Measurements from ENCODE around the gene LRRC47.

The LRRC47 gene

DNA sequence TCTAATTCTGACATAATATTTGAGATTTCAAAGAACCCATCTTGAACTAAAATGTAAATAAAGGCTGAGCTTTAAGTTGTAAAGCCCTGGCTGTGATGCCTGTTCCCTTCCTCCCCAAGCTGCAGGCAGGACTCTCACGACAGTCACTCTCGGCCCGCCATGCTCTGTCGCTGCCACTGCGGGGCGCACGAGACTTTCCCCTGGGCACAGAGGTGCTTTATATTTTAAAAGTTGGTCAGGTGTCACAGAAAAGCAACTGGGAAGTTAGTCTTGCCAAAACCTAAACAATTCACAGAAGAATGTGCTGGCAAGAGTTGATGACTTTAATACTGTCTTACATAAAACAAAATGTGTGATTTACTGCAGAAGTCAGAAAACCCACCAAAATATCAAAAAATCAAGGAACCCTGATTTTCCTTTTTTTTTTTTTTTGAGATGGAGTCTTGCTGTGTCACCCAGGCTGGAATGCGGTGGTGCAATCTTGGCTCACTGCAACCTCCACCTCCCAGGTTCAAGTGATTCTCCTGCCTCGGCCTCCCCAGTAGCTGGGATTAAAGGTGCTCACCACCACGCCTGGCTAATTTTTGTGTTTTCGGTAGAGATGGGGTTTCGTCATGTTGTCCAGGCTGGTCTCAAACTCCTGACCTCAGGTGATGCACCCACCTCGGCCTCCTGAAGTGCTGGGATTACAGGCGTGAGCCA is 10.7 kb downstream of the LRRC47 start:
- DNase-seq = no peak

DNA sequence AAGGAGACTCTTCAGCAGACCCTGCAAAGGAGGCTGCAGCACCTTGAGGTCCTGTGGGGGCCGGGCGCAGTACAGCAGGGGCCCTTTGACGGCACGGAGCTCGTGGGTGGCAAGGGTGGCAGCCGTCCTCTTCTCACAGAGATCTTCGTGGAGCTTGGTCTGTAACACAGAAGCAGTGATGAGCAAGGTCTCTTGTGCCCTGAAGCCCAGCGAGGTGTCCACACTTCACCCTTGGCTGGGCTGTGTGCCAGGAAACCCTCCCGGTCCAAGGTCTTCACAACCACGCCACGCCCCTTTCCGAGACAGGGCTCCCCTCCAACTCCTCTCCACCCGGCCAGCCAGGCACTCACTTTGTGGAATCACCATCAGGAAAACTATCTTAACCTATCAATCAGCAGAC is 11.3 kb downstream of the LRRC47 start:
- no peak for DNase-seq

DNA sequence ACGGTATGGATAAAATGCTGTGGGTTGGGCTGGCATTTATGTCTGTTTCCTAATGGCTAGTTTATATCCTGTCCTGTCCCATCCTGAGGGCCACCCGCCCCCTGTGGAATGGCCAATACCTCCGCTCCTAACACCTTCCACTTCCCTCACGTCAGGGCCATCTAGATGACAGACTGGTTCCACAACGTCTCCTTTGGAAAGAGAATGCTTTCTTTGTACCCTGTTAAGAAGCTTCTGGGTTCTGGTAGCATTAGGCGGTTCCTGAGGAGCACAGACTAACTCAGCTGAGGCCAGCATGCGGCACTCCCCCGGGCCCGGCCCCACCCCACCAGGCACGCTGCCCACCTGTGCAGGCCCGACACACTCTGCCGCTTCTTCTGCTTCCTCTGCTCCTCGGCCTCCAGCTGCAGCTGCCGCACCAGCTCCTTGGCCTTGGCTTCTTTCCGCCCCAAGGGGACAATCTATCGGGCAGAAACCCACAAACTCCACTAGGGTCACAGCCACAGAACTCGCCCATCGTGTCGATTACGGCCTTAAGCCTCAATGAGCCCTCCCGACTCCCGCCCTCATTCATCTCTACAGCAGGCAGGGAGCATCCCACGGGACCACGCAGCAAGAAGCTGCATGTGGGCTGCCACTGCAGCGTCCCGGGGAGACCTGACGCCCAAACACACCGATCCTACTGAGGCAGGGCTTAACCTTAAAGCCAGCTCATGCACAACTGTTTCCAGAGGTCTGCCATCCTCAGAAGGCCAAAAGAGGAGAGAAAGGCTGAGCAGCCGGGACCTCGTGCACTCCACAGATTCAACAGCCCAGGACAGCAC is 12.4 kb downstream of the LRRC47 start:
- no peak for DNase-seq

DNA sequence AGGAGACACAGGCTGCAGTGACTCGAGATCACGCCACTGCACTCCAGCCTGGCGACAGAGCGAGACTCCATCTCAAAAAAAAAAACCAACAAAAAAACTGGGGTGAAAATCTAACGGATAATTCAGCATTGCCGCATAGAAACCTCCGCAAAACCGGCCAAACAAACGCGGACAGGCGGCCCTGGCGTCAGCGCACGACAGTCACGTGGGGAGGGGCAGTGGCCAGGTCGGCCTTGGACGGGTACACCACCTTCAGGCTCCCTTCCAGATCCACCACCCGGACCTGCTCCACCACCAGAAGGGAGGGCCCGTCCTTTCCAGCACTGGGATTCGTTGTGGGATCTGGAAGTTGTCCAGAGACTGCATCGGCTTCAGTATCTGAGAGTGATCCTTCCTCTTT is 15.4 kb downstream of the LRRC47 start:
- no peak for DNase-seq

DNA sequence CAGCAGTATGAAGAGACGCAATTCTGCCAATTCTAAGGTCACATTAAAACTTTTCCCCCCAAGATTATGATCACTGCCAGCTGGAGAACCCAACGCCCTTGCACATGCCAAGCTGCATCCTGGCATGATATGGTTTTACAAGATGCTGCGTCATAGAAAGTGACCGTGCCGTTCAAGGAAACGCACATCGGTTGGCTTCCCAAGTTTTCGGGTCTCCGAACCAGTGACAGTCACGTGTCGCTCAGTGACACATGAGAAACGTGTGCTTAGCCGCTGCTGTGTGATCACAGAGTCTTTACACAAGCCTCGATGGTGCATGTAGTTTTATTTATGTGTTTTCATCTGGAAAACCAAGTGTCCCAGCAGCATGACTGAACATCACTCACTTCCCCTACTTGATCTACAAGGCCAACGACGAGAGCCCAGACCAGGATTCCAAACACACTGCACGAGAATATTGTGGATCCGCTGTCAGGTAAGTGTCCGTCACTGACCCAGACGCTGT is 16.3 kb downstream of the LRRC47 start:
- no peak for DNase-seq

DNA sequence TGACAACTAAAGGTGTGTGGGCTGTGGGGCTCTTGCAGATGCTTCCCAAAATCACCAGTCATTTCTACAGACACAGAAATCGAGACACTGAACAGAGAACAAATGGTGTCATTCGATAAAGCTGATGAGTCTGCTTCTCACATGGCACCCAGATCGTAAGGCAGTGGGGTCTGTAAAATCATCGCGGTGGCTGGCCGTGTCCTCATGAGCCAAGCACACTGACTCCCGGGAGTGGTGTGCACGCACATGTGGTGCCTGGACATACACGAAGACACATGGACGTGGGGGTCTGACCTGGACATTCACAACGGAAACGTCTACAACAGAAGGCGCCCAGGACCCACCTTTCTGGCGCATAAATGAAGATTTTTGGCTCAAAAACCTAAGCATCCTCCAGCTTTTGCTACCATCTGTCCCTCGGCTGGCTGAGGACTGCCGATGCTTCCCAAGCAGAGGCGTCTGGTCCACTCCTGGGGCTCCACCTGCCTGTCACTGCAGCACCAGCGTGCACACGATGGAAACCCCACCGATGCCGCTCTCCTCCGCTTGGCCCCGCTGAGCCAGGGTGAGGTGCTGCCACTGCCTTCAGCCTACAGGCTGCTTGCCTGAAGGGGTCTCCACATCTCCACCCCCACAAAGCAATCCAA is 16.9 kb downstream of the LRRC47 start:
- DNase-seq = no peak

DNA sequence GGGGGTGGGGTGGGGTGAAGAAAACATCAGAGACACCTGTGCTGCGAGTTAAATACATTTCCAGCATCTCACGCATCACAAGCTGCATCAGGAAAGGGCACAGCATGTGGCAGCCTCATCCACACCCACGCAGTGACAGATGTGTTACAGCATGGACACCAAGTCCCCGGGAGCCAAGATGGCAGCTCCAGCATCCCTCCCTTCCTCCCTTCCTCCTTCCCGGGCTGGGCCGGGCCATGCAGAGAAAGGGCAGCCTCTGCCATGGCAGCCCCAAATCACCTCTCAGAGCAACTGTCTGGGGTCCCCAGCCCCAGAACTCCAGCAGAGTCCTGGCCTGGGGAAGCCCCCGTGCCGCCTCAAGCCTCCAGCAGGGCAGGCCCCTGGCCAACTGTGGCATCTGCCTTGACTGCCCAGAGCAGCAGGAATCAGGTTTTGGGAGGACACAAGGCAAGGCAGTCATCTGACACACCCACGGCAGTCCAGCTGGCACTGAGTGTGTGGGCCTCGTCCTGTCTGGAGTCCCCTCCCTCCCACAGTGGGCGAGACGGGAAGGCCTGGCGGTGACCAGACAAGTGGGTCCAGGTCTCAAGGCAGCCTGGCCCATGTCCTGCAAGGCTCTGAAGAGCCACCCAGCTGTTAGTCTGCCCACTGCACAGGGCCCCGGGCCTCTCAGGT is 17.6 kb downstream of the LRRC47 start:
- no peak for DNase-seq

DNA sequence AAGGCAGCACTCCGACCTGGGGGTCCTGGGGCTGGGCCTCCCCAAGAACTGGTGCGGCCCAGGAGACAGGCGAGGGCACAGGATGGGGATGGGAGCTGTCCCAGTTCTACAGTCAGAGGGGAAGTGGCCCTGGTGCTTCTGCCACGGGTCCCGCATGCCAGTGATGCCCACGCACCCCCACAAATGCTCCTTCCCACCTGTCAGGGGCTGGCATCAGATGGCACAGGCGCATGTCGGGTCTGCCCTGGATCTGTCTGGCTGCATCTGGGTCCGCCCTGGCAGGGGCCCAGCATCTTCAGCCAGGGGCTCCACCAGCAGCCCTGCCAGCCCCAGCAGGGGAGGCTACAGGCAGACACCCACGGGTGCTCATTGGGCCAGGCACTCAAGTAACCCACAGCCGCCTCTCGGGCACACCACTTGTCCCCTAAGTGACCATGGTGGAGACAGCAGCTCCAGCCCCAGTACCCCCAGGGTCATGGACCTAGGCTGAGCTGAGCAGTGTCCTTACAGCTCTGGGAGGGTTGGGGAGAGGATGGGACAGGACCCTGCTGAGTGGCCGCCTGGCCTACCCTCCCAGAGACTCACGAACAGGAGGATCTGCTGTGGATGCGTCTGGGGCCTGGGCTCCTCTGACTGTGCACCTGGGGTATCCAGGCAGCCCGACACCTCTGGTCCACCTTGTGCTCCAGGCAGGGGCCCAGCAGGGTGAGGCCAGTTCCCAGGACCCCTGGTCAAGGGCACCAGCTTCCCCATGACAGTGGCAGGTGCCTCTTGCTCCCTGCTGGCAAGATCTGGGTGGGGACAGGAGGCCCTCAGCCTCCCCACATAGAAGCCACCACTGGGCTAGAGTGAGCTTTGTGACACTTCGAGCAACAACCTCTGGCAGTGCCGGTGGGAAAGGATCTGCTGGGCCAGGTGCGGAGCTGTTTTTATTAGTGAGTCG is 18.4 kb downstream of the LRRC47 start:
- peak; percentile 26 for DNase-seq

DNA sequence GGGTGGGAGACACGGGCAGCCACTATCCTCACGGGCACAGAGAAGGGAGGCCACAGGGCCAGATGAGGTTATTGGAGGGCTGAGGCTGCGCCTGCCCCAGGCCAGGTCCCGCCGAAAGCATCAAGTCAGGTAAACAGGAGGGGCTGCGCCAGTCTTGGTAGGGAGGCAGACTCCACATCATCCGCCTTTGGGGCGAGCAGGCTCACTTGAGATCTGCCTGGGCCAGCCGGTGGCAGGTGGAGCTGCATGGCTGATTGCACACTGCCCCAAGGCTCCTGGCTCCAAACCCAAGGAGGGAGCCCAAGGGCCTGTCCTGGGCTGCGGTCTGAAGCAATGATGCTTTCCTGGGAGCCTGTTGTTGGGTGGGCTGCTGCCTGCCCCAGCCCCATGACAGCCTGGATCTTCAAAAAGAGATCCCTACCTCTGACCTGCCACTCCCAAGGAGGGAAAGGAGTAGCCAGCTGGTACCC is 19.2 kb downstream of the LRRC47 start:
- peak; percentile 27 for DNase-seq

DNA sequence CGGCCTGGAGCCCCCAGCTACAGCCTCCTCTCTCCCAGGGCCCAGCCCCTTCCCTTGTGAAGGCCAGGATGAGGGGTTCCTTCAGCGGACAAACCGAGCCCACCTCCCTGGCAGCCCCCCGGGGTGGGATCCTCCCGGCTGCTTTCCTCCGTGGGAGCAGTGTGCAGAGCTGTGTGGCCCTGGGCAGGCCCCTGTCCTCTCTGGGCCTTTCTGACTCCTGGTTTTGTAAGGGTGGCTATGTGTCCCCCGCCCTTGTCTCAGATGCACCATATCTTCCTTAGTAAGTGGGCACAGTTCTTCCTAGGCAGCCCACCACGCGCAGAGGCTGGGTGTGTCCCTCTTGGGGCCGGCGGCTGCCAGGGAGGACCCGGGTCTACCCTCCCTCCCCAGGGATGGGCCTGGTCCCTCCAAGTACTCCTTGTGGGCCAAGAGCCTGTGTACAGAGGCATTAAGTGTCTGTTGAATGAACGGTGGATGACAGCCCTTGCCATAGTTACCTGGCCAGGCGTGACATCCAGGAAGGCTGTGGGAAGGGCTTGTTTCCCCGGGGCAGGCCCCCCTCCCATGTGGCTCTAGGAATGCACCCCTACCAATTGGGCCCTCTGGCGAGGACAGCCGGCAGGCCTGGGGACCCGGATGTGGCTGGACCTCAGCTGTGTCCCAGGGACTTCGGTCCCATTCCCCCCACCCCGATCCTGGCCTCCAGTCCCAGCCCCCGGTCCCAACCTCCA is 19.9 kb downstream of the LRRC47 start:
- DNase-seq = no peak

DNA sequence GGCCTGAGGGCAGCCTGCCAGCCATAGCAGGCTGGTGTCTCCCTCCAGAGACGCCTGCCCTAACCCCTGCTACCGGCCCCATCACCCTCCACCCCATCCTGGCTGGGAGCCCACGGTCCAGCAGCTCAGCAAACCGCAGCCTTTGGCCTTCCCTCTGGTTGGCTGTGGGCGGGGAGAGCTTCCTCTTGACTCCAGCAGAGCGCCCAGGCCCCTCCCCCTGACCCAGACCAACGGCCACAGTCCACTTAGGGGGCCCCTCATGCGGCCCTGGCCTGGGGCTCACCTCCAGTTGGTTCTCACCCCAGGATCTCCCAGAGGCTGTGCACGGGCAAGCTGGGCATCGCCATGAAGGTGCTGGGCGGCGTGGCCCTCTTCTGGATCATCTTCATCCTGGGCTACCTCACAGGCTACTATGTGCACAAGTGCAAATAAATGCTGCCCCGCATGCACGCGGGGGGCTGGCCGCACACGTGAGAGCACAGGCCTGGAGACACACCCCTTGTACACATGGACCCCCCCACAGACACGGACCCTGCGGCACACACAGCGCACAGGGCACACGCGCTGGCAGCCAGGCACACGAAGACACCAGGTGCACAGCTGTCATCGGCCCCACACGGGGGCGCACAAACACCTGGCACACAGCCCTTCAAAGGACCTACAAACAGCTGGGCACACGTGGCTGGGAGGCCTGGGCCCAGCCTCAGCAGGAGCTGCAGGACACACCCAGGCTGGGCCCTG is 20.6 kb downstream of the LRRC47 start:
- DNase-seq = peak; percentile 78

DNA sequence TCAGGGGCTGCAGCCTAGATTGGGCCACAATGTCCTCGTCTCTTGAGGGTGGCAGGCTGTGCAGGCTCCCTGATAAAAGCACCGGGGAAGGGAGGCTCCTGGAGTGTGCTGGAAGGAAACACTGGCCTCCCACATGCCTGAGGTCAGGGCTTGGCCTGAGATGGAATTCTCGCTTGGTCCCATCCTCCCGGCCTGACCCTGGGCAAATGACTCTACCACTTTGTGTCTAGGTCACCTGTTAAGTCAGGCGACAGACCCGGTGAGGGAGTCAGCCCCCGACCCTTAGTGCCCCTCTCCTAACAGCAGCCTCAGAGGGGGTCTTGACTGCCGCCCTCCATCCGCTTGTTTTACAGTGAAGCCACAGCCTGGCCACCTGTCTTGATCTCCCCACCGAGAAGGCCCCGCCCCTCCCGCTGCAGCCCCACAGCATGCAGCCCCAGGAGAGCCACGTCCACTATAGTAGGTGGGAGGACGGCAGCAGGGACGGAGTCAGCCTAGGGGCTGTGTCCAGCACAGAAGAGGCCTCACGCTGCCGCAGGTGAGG is 21.3 kb downstream of the LRRC47 start:
- peak; percentile 28 for DNase-seq

DNA sequence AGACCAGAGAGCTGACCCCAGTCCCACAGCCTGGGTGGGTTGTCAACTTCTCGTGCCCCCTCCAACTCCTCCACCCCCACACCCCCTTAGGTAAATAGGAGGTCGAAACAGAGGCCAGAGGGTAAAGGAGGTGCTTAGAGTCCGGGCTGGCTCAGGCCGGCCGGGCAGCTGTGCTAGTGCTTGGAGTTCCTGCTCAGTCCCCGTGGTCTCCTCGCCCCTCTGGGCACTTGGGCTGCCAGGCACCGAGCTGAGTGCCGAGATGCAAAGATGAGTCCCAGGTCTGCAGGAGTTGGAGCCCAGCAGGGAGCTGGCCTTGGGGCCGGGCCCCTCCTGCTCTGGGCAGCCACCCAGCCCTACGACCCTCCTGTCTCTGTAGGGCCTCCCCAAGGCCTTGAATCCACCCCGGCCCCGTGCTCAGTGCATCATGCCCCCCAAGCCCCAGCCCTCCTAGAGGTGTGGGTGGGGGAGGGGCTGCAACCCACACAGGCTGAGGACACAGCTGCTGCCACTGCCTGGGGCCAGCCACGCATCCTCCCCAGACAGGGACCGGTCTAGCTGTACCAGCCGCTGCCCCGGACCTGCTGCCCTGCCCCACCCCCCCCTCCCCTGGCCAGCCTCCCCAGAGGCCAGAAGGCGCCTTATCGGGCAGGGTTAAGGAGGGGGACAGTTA is 21.9 kb downstream of the LRRC47 start:
- DNase-seq = peak; percentile 34

DNA sequence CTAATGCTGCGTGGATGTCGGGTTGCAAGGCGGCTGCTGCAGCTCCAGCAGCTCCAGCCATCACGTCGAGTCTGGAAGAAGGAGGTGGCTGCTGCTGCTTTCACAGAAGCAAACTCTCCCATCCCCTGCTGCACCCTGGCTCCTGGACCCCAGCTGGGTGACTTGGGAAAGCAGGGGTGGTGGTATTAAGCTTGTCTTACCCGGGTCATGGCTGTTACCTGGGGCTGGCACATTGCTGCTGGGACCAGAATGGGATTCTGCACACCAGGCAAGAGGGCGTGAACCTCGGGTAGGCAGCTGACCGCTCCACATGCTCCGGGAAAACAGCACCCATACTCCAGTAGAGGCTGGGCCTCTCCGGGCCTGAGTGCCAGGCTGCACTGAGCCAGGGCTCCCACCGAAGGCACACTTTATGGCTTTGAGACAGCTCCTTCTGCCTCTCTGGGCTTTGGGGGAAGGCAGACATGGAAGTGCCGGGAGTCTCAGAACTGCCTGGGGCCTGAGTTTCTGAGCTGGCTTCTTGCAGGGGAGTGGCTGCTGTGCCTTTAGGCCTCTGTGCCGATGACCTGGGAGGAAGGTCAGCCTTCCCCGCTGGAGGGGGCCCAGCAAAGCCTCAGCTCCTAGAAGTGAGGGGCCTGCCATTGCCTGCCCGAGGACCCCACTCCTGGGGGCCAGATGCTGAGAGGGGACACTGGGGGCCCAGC is 22.6 kb downstream of the LRRC47 start:
- peak; percentile 35 for DNase-seq

DNA sequence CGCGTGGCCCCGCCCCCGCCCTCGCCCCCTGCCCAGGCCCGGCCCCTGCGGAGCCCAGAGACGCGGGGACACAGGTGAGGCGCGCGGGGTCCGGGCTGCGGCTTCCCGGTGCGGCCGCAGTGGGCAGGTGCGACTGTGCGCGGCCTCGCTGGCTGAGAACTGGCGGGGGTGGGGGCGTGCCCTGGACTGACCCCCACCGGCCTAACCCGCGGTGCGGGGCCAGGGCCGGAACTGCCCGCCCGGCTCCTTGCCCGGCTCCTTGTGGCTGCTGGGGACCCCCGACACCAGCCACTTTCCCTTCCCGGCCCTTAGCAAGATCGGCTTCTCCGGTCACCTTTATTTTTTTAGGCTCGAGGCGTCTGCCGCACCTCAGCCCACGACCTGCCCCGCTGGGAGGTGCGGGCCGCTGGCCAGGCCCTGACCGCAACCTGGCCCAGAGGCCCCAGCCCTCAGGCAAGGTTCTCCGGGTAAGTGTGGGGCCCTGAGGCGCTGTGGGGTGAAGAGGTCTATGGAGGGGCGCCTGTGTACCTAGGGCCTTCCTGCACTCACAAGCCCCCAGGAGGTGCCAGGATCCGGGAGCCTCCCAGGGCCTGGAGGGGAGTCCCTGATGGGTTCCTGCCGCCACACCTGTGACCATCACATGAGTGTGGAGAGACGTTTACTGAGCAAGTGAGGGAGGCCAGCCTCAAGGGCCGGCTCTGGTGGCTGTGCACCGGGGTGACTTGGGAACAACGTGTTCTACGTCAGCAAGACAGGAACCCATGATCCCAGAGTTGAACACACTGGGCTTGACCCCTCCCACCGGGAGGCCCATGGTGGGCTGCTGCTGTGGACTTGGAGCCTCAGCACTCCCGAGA is 23.4 kb downstream of the LRRC47 start, which contains the start of gene SMIM1:
Gene SMIM1 (plus strand): TSS at position 35 of the 857 bp plus-strand sequence. CDS start 2,625 bp downstream, outside the sequence.
- peak; percentile 50 for DNase-seq

DNA sequence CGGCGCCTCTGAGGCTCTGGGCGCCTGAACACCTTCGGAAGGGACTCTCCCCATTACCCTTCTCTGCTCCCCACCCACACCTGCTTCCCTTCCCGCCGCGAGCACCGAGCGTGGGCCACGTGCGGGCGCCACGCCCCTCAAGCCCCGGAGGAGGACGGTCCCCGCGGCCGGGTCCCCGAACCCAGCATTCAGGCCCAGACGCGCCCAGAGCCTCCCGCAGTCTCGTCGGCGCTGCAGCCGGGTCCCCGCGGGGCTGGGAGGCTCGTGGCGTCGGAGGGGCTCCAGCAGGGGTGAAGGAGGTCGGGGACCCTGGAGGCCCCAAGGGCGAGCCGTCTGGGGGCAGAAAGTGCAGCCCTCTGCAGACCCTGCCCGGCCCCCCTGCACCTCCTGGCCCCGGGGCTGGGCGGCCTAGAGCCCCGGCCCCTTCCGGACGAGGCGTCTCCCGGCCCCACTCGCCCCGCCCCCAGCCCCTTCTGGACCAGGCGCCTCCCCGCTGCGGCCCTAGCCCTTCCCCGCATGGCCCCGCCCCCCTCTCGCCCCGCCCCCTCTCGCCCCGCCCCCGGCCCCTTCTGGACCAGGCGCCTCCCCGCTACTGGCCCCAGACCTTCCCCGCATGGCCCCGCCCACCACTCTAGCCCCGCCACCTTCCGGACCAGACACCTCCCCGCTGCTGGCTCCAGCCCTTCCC is 24.1 kb downstream of the LRRC47 start:
- DNase-seq = peak; percentile 94

All from left hindlimb (tissue), 1 donor.